ENCODE data around the gene HS3ST2.
"Not testable (repeated sequence)": the region's sequence is repeated elsewhere in the genome, so short reads cannot be mapped to it uniquely, and the experiment has no call there.

The HS3ST2 gene

GRCh38 chr16:22937169-22937568, 123.2 kb downstream of the HS3ST2 start:
- peaks cover 19% of the 10 kb centered on the region for H3K4me1 ChIP-seq (ENCODE audit: insufficient read depth, low read length)
- H3K4me3 ChIP-seq (ENCODE audit: low read length) = no peak overlapping the region
- no peaks in the 10 kb centered on the region for H3K27me3 ChIP-seq (ENCODE audit: insufficient read depth, low read length)
- H3K36me3 ChIP-seq (ENCODE audit: insufficient read depth, low read depth, low read length) = no peaks in the 10 kb centered on the region
- no peak overlapping the region for H3K9ac ChIP-seq (ENCODE audit: low read depth, low read length)
- no peak overlapping the region for H3K27ac ChIP-seq (ENCODE audit: low read length)
- no peaks in the 10 kb centered on the region for H3K9me3 ChIP-seq (ENCODE audit: insufficient read depth, low read depth, low read length)

DNA sequence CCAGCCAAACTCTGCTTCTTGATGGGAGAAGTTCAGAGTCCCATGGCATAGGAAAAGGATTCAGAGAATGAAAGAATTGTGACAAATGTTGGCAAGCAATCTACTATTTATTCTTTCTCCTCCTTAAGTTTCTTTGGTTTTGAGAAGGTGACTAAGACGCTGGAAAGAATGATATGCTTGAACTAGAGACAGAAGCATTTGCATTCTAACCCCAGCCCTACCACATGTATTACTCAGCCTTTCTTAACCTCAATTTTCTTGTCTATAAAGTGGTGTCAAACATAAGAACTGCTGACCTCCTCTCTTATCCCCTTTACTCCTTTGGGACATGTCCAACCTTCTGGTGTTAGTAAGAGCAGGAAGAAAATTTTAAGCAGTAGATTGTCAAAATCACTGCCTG, 124.7 kb downstream of the HS3ST2 start:
- Histone ChIP-seq H3K9ac (ENCODE audit: low read depth, low read length) (no peak overlapping the region), H3K9me3 (ENCODE audit: insufficient read depth, low read depth, low read length) (no peaks in the 10 kb centered on the region), H3K36me3 (ENCODE audit: insufficient read depth, low read depth, low read length) (no peaks in the 10 kb centered on the region), H3K4me3 (ENCODE audit: low read length) (no peak overlapping the region), H3K27ac (ENCODE audit: low read length) (no peak overlapping the region), H3K4me1 (ENCODE audit: insufficient read depth, low read length) (peaks cover 6% of the 10 kb centered on the region; the same call in 1 of the 2 replicates), H3K27me3 (ENCODE audit: insufficient read depth, low read length) (0 out of 2 replicates have a peak, but pooled peaks cover 5% of the 10 kb centered on the region)

- not testable (repeated sequence) for H3K4me3 ChIP-seq (ENCODE audit: low read length); H3K4me1 ChIP-seq (ENCODE audit: insufficient read depth, low read length); H3K9ac ChIP-seq (ENCODE audit: low read depth, low read length); H3K27me3 ChIP-seq (ENCODE audit: insufficient read depth, low read length); H3K9me3 ChIP-seq (ENCODE audit: insufficient read depth, low read depth, low read length); H3K36me3 ChIP-seq (ENCODE audit: insufficient read depth, low read depth, low read length); H3K27ac ChIP-seq (ENCODE audit: low read length)
These were observed 125.9 kb downstream of the HS3ST2 start for GRCh38 chr16:22939744-22940363.

- Histone ChIP-seq H3K4me3 (ENCODE audit: low read length) (no peak overlapping the region), H3K9ac (ENCODE audit: low read depth, low read length) (no peak overlapping the region), H3K9me3 (ENCODE audit: insufficient read depth, low read depth, low read length) (no peaks in the 10 kb centered on the region), H3K27ac (ENCODE audit: low read length) (no peak overlapping the region), H3K4me1 (ENCODE audit: insufficient read depth, low read length) (peaks cover 9% of the 10 kb centered on the region; the same call in 1 of the 2 replicates), H3K36me3 (ENCODE audit: insufficient read depth, low read depth, low read length) (no peaks in the 10 kb centered on the region), H3K27me3 (ENCODE audit: insufficient read depth, low read length) (0 out of 2 replicates have a peak, but pooled peaks cover 5% of the 10 kb centered on the region)
These were observed 128.1 kb downstream of the HS3ST2 start for GRCh38 chr16:22941970-22942501.

- no peaks in the 10 kb centered on the region for H3K9me3 ChIP-seq (ENCODE audit: insufficient read depth, low read depth, low read length)
- 0 out of 2 replicates have a peak, but pooled peaks cover 5% of the 10 kb centered on the region for H3K27me3 ChIP-seq (ENCODE audit: insufficient read depth, low read length)
- H3K4me3 ChIP-seq (ENCODE audit: low read length) = no peak overlapping the region
- peaks cover 9% of the 10 kb centered on the region; the same call in 1 of the 2 replicates for H3K4me1 ChIP-seq (ENCODE audit: insufficient read depth, low read length)
- no peak overlapping the region for H3K9ac ChIP-seq (ENCODE audit: low read depth, low read length)
- no peaks in the 10 kb centered on the region for H3K36me3 ChIP-seq (ENCODE audit: insufficient read depth, low read depth, low read length)
- no peak overlapping the region for H3K27ac ChIP-seq (ENCODE audit: low read length)
These were observed 128.8 kb downstream of the HS3ST2 start for GRCh38 chr16:22942811-22943210.

- no peaks in the 10 kb centered on the region for H3K9me3 ChIP-seq (ENCODE audit: insufficient read depth, low read depth, low read length)
- H3K27me3 ChIP-seq (ENCODE audit: insufficient read depth, low read length) = peaks cover 14% of the 10 kb centered on the region
- H3K4me3 ChIP-seq (ENCODE audit: low read length) = no peak overlapping the region
- no peak overlapping the region for H3K9ac ChIP-seq (ENCODE audit: low read depth, low read length)
- no peak overlapping the region for H3K27ac ChIP-seq (ENCODE audit: low read length)
- no peaks in the 10 kb centered on the region for H3K36me3 ChIP-seq (ENCODE audit: insufficient read depth, low read depth, low read length)
- peaks cover 6% of the 10 kb centered on the region; the same call in 1 of the 2 replicates for H3K4me1 ChIP-seq (ENCODE audit: insufficient read depth, low read length)
These were observed 131.4 kb downstream of the HS3ST2 start for GRCh38 chr16:22945361-22945760.

DNA sequence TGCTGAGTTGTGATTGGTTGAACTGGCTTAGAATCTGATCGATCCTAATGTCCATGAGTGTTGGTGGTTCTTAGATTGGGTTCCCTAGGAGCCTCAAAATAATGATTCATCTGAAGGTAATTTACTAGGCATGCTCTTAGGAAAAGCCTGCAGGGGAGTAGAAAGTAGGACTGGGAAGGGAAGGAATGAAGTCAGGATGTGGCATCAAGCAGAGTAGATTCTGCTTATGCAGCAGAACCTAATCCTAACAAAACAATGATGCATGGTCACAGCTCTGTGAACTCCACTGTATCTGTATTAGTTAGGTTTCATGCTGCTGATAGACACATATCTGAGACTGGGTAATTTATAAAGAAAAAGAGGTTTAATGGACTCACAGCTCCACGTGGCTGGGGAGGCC, 132.5 kb downstream of the HS3ST2 start:
- H3K27ac ChIP-seq (ENCODE audit: low read length) = no peak overlapping the region
- no peaks in the 10 kb centered on the region for H3K9me3 ChIP-seq (ENCODE audit: insufficient read depth, low read depth, low read length)
- no peaks in the 10 kb centered on the region for H3K36me3 ChIP-seq (ENCODE audit: insufficient read depth, low read depth, low read length)
- no peak overlapping the region for H3K4me3 ChIP-seq (ENCODE audit: low read length)
- no peak overlapping the region for H3K9ac ChIP-seq (ENCODE audit: low read depth, low read length)
- 0 out of 2 replicates have a peak, but pooled peaks cover 4% of the 10 kb centered on the region for H3K4me1 ChIP-seq (ENCODE audit: insufficient read depth, low read length)
- H3K27me3 ChIP-seq (ENCODE audit: insufficient read depth, low read length) = peaks cover 14% of the 10 kb centered on the region

GRCh38 chr16:22948058-22948602, 134.2 kb downstream of the HS3ST2 start:
- Histone ChIP-seq H3K4me1 (ENCODE audit: insufficient read depth, low read length) (0 out of 2 replicates have a peak, but pooled peaks cover 4% of the 10 kb centered on the region), H3K36me3 (ENCODE audit: insufficient read depth, low read depth, low read length) (no peaks in the 10 kb centered on the region), H3K4me3 (ENCODE audit: low read length) (no peak overlapping the region), H3K9me3 (ENCODE audit: insufficient read depth, low read depth, low read length) (no peaks in the 10 kb centered on the region), H3K27me3 (ENCODE audit: insufficient read depth, low read length) (peaks cover 10% of the 10 kb centered on the region), H3K9ac (ENCODE audit: low read depth, low read length) (no peak overlapping the region), H3K27ac (ENCODE audit: low read length) (no peak overlapping the region)

GRCh38 chr16:22948603-22949368, 134.8 kb downstream of the HS3ST2 start:
- H3K4me1 ChIP-seq (ENCODE audit: insufficient read depth, low read length) = 0 out of 2 replicates have a peak, but pooled peaks cover 4% of the 10 kb centered on the region
- H3K27ac ChIP-seq (ENCODE audit: low read length) = no peak overlapping the region
- H3K27me3 ChIP-seq (ENCODE audit: insufficient read depth, low read length) = peaks cover 9% of the 10 kb centered on the region
- no peak overlapping the region for H3K4me3 ChIP-seq (ENCODE audit: low read length)
- H3K36me3 ChIP-seq (ENCODE audit: insufficient read depth, low read depth, low read length) = no peaks in the 10 kb centered on the region
- no peaks in the 10 kb centered on the region for H3K9me3 ChIP-seq (ENCODE audit: insufficient read depth, low read depth, low read length)
- no peak overlapping the region for H3K9ac ChIP-seq (ENCODE audit: low read depth, low read length)

DNA sequence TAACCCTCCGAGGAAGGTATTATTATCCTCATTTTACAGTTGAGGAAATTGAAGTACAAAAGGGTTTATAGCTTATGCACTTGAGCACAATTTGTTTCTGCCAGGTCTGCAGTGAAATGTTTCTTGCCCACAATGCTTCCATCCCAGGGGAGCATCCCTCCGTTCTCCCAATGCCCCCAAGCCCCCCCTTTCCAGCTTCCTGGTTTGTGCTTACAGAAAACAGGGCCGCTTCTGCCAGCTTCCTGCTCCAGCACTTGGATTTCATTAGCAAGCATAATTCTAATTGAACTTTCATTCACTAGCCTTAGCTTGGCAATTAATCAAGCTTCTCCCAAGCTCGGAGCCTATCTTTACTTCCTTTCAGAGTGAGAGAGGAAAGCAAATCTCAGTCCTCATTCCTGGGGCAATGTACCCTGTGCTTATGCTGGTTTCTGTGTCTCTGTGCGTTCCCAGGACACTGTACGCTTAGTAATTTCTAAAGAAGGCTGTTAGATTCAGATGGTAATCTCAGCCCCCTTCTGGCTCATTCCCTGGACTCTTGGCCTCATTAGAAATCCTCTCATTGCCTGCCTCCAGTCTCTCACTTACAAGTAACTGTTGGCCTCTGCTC, 141.6 kb downstream of the HS3ST2 start:
- H3K27ac ChIP-seq (ENCODE audit: low read length) = no peak overlapping the region
- H3K27me3 ChIP-seq (ENCODE audit: insufficient read depth, low read length) = no peaks in the 10 kb centered on the region
- no peak overlapping the region for H3K9ac ChIP-seq (ENCODE audit: low read depth, low read length)
- no peak overlapping the region for H3K4me3 ChIP-seq (ENCODE audit: low read length)
- H3K4me1 ChIP-seq (ENCODE audit: insufficient read depth, low read length) = no peaks in the 10 kb centered on the region
- no peaks in the 10 kb centered on the region for H3K9me3 ChIP-seq (ENCODE audit: insufficient read depth, low read depth, low read length)
- H3K36me3 ChIP-seq (ENCODE audit: insufficient read depth, low read depth, low read length) = no peaks in the 10 kb centered on the region

- no peak overlapping the region for H3K9ac ChIP-seq (ENCODE audit: low read depth, low read length)
- no peaks in the 10 kb centered on the region for H3K27me3 ChIP-seq (ENCODE audit: insufficient read depth, low read length)
- no peak overlapping the region for H3K4me3 ChIP-seq (ENCODE audit: low read length)
- no peaks in the 10 kb centered on the region for H3K36me3 ChIP-seq (ENCODE audit: insufficient read depth, low read depth, low read length)
- H3K9me3 ChIP-seq (ENCODE audit: insufficient read depth, low read depth, low read length) = peaks cover 16% of the 10 kb centered on the region
- H3K4me1 ChIP-seq (ENCODE audit: insufficient read depth, low read length) = no peaks in the 10 kb centered on the region
- no peak overlapping the region for H3K27ac ChIP-seq (ENCODE audit: low read length)
These were observed 147.2 kb downstream of the HS3ST2 start for GRCh38 chr16:22961206-22961605.

Measured in iPS-20b (cell line).